GM19238 (cell line): ENCODE measurements around the gene KCNA10.

Source experiments
- DNase-seq: peaks from one replicate; pipeline ENCODE4 v3.0.0; 2011; ENCODE audit warnings: low spot score; ENCODE audit not compliant: insufficient read length

The KCNA10 gene

DNA sequence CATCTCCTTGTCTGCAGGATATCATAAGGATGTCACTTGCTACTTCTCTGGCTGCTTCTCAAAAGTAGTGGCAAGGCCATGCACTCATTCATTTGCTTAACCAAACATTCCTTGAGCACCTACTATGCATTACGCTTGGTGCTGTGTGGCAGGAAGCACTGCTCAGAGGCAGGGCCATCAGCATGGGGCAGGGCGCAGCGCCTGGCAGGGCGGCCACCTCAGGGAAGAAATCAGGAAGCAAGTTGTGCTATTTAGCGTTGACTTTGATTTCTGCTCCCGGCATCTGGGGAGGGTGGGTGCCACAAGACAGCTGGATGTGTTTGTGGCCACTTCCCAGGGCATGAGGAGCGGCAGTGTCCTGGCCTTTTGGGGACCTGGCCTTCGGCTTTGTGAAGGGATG is 40.1 kb downstream of the KCNA10 start:
- no peak for DNase-seq

DNA sequence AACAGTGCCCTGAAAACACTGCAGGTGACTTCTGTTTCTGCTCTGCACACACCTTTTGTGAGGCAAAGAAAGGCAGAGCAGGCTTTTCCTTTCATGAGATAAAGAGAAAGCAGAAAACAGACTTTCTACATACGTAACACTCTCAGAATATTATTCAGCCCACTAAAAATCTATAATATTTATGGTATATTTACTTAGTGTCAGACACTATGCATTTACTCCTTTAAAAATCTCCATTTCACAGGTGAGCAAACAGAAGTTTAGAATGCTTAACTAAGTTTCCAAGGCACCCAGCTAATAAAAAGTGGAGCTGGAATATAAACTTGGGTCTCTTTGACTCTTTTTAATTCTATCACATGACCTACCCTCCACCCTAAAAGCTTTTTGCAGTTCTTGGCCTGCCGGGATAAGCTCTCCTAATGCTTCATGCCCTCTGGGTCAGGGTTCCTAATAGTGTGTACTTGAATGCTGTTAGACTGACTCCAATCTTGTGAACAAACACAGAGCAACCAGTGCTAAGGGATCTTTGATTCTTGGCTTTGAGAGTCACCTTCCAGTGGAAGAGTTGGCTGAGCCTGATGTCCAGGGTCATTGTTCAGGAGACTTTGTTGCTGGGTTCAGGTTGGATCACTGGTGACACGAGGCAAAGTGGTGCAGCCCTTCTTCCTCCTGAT is 40.9 kb downstream of the KCNA10 start:
- DNase-seq, result no peak

DNA sequence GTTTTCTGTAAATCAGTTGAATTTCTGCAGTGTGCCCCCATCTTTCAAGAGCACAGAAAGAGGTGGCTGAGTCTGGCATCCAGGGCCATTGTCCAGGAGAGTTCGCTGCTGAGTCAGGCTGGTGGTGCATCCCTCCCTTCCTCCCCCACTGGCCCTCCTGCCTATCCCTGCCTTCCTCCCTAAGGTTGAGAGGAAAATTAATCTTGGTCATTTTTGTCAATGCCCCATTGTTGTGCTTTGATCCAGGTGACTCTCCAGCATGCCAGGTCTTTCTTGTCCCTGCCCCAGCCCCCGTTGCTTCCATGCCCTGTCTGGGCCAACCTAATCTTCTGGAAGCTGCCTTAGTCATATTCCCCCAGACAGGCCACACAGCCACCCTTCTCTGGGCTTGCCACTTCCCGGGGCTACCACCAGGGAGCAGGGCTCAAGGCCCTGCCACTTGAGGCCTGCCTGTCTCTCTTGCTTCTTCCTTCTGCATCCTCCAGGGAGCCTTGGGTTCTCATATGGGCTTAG is 41.5 kb downstream of the KCNA10 start:
- DNase-seq, result no peak

DNA sequence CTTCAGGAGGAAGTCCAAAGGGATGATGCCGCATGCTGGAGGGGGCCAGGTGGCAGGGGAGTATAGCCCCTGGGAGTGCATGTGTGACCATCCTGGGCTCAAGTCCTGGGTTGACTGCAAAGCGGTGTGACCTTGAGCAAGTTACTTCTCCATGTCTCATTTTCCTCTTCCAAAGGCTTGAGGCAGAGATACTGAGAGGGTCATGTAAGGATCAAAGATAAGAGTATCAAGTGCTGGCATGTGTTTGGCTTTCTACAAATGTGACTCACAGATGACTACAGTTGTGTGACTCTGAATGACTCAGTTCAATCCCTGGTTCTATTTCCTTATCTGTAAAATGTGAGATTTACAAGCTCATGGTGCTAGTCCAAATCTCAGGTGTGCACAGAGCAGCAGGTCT is 41.9 kb downstream of the KCNA10 start:
- DNase-seq, result no peak

DNA sequence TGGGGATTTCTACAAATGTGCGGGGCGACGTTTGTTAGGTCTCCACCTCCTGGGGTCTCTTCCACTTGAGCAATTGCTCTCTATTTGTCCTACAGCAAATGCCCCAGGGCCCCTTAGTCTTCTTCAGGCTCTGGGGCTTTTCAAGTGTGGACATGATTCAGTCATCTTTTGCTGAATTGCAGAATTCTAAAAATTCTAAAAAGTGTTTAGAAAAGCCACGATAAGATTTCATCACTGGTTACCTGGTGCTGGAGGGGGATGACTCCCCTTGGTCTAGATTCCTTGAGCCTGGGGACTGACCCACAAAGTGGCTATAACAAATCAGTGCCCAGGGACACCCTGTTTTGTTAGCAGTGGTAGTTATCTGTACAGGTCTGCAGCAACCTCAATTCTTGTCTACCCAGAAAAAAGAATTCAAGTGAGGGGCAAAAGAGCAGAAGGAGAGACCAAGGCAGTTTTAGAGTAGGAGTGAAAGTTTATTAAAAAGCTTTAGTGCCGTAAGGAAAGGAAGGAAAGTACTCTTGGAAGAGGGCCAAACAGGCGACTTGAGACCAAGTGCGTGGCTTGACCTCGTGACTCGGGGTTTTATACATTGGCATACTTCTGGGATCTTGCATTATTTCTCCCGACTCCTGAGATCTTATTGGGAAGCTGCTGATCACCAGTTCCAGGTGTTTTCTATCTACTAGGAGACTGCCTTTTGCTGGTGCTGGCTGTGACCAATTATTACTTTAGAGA is 42.8 kb downstream of the KCNA10 start:
- no peak for DNase-seq

DNA sequence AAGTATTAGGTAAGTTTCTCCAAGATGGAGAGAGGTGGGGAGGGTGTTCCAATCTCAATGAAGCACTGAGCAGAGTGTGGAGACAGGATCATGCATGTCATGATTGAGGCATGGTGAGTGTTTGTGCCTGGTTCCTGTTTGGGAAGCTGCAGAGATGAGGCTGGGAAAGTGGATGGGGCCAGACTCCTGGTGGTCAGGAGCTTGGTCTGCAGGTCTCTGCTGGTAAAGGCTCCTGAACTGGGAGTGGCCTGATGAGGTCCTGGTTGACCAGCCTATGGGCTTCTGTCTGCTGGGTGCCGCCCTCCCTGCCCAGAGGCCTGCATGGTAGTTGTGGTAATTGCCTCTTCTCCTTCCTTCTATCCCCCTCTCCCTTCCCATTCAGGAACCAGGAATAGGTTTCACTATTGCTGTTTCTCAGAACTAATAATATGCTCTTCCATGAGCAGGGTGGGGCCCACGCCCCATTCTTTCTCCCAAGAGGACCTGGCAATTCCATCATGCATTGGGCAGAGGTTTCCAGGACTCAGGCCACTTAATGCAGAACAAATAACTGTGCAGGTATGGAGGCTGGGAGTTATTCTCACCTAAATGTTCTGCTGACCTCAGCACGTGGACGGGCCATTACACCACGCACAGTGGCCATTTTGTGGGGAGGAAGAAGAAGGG is 43.5 kb downstream of the KCNA10 start:
- DNase-seq, result no peak

DNA sequence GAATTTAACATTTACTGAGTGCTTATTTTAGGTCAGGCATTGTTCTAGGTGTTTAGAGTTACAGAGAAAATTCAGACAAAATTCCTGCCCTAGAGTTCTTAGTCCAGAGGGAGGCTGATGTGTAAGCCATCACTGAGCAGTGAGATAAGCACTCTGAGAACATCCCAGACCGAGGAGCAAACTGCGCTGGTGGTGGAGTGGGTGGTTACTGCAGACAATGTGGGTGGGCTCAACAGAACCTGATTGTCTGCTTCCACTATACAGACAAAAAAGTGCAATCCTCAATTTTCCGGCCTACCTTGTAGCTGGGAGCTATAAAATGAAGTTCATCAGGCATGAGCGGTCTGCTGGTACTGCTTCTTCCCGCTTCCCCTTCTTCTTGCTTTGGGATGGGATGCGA is 44.5 kb downstream of the KCNA10 start:
- no peak for DNase-seq

DNA sequence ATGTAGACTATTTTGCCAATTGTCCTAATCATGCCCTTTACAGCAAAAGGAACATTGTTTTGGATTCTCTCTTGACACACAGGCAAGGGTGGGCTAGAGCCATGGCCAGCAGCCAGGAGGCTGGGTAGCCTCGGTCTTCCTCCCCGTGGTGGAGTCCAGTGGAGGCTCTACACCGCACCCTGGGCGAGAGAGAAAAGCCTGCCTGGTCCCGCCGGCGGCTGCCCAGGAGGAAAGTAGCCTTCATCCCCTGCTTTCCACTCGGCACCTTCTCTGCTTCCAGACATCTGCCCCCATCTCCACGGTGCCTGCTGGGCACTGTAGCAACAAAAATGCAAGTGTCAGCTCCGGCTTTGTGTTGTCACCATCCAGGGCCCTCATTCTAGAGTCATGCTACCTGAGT is 46.4 kb downstream of the KCNA10 start:
- DNase-seq, result no peak

DNA sequence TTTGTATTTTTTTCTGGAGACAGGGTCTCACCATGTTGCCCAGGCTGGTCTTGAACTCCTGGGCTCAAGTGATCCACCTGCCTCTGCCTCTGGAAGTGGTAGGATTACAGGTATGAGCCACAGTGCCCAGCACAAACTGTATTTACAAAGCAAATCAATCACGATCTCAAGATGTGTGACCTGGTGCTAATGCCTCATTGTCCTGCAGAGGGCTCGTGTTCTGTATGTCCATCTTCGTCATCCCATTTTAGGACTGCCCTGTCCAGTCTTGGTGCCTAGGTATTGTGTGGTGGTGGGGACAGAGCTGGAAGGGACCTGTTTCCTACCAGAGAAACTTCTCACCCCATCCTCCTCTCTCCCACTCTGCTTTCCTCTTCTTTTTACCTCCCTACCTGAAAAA is 47.8 kb downstream of the KCNA10 start:
- DNase-seq, result no peak
